GM18505 (cell line): ENCODE data around the gene NPC1.
"Not testable (repeated sequence)": the region's sequence is repeated elsewhere in the genome, so short reads cannot be mapped to it uniquely, and the experiment has no call there.

ENCODE experiments used
- ATAC-seq: cut with Tn5 transposase; IDR thresholded peaks from one replicate; pipeline ENCODE4 v1.9.1; 2021; ENCODE audit not compliant: unreplicated experiment
- POLR2A ChIP-seq: IDR thresholded peaks from 4 replicates; pipeline ENCODE4 v1.6.1; 2011; ENCODE audit warnings: borderline replicate concordance; ENCODE audit not compliant: insufficient read depth, insufficient read length; ENCODE audit errors: extremely low read depth

Gene NPC1

GRCh38 chr18:23618862-23619387 lies 32.6 kb upstream of the NPC1 start:
- no peak for TF ChIP-seq POLR2A
- no peak for ATAC-seq

- no peak for ATAC-seq
- TF ChIP-seq POLR2A = no peak
These were observed 31.2 kb upstream of the NPC1 start for GRCh38 chr18:23617412-23618014.

GRCh38 chr18:23616258-23616657 lies 30.0 kb upstream of the NPC1 start:
- TF ChIP-seq POLR2A = no peak
- no peak for ATAC-seq

- no peak for ATAC-seq
- TF ChIP-seq POLR2A = no peak
These were observed 28.6 kb upstream of the NPC1 start for GRCh38 chr18:23614891-23615290.

GRCh38 chr18:23614413-23614812 lies 28.1 kb upstream of the NPC1 start:
- no peak for ATAC-seq
- no peak for TF ChIP-seq POLR2A

GRCh38 chr18:23613091-23613475 lies 26.8 kb upstream of the NPC1 start:
- ATAC-seq = not testable (repeated sequence)

- ATAC-seq = no peak
- no peak for TF ChIP-seq POLR2A
These were observed 26.3 kb upstream of the NPC1 start for GRCh38 chr18:23612434-23613090.

- TF ChIP-seq POLR2A = no peak
- no peak for ATAC-seq
These were observed 23.2 kb upstream of the NPC1 start for GRCh38 chr18:23609390-23610023.

- TF ChIP-seq POLR2A = no peak
- no peak for ATAC-seq
These were observed 21.9 kb upstream of the NPC1 start for GRCh38 chr18:23608211-23608610.

GRCh38 chr18:23605941-23606340 lies 19.6 kb upstream of the NPC1 start:
- TF ChIP-seq POLR2A = no peak
- ATAC-seq = no peak

GRCh38 chr18:23599809-23600208 lies 13.5 kb upstream of the NPC1 start:
- ATAC-seq = no peak
- TF ChIP-seq POLR2A = no peak

- TF ChIP-seq POLR2A = no peak
- ATAC-seq = no peak
These were observed 9.9 kb upstream of the NPC1 start for GRCh38 chr18:23596183-23596582.

- no peak for TF ChIP-seq POLR2A
- ATAC-seq = no peak
These were observed 9.3 kb upstream of the NPC1 start for GRCh38 chr18:23595591-23595990.

GRCh38 chr18:23593720-23594119 lies 7.4 kb upstream of the NPC1 start:
- TF ChIP-seq POLR2A = no peak
- no peak for ATAC-seq
